ENCODE measurements around the gene TMPRSS12.
"Not testable (repeated sequence)": the region's sequence is repeated elsewhere in the genome, so short reads cannot be mapped to it uniquely, and the experiment has no call there.

Gene TMPRSS12

GRCh38 chr12:50828886-50829285, 13.8 kb upstream of the TMPRSS12 start:
- Histone ChIP-seq H3K36me3 (ENCODE audit: control insufficient read depth, insufficient read depth, low read length) (no peaks in the 10 kb centered on the region), H3K9ac (ENCODE audit: low read length) (no peak overlapping the region), H3K4me1 (ENCODE audit: control insufficient read depth, insufficient read depth, low read length) (peaks cover 6% of the 10 kb centered on the region), H3K27ac (ENCODE audit: low read depth, low read length) (no peak overlapping the region), H3K27me3 (ENCODE audit: control insufficient read depth, insufficient read depth, low read length) (no peaks in the 10 kb centered on the region), H3K4me3 (ENCODE audit: low read length) (no peak overlapping the region)

- not testable (repeated sequence) for H3K27me3 ChIP-seq (ENCODE audit: control insufficient read depth, insufficient read depth, low read length); H3K9ac ChIP-seq (ENCODE audit: low read length); H3K4me3 ChIP-seq (ENCODE audit: low read length); H3K4me1 ChIP-seq (ENCODE audit: control insufficient read depth, insufficient read depth, low read length); H3K27ac ChIP-seq (ENCODE audit: low read depth, low read length); H3K36me3 ChIP-seq (ENCODE audit: control insufficient read depth, insufficient read depth, low read length)
Measured at GRCh38 chr12:50833801-50834200, 8.9 kb upstream of the TMPRSS12 start.

GRCh38 chr12:50839042-50839441, 3.7 kb upstream of the TMPRSS12 start:
- no peak overlapping the region for H3K4me3 ChIP-seq (ENCODE audit: low read length)
- H3K36me3 ChIP-seq (ENCODE audit: control insufficient read depth, insufficient read depth, low read length), result no peaks in the 10 kb centered on the region
- H3K4me1 ChIP-seq (ENCODE audit: control insufficient read depth, insufficient read depth, low read length), result no peaks in the 10 kb centered on the region
- H3K27me3 ChIP-seq (ENCODE audit: control insufficient read depth, insufficient read depth, low read length), result peaks cover 2% of the 10 kb centered on the region
- no peak overlapping the region for H3K9ac ChIP-seq (ENCODE audit: low read length)
- no peak overlapping the region for H3K27ac ChIP-seq (ENCODE audit: low read depth, low read length)

DNA sequence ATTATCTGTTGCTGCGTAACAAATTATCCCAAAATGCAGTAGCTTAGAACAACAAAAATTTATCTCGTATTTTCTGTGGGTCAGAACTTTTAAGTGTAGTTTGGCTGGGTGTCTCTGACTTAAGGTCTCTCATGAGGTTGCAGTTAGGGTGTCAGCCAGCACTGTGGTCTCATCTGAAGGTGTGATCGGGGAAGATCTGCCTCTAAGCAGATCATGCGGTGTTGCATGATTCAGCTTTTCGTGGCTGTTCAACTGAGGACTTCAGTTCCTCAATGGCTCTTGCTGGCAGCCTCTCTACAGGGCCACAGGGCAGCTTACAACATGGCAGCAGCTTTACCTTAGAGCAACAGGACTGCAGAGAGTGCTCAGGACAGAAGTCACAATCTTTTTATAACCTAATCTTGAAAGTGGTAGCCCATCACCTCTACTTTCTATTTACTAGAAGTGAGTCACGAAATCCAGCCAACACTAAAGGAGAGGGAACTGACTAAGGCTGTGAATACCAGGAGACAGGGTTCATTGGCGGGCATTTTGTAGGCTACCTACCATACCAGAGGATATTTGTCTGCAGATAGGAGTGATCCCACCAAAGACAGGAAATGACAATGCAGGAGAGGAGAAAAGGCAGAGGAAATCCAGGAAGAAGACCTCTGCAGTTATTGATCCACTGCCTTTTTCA, 1.8 kb upstream of the TMPRSS12 start:
- no peaks in the 10 kb centered on the region for H3K36me3 ChIP-seq (ENCODE audit: control insufficient read depth, insufficient read depth, low read length)
- H3K4me3 ChIP-seq (ENCODE audit: low read length), result no peak overlapping the region
- no peak overlapping the region for H3K27ac ChIP-seq (ENCODE audit: low read depth, low read length)
- H3K4me1 ChIP-seq (ENCODE audit: control insufficient read depth, insufficient read depth, low read length), result no peaks in the 10 kb centered on the region
- peaks cover 2% of the 10 kb centered on the region for H3K27me3 ChIP-seq (ENCODE audit: control insufficient read depth, insufficient read depth, low read length)
- H3K9ac ChIP-seq (ENCODE audit: low read length), result no peak overlapping the region

DNA sequence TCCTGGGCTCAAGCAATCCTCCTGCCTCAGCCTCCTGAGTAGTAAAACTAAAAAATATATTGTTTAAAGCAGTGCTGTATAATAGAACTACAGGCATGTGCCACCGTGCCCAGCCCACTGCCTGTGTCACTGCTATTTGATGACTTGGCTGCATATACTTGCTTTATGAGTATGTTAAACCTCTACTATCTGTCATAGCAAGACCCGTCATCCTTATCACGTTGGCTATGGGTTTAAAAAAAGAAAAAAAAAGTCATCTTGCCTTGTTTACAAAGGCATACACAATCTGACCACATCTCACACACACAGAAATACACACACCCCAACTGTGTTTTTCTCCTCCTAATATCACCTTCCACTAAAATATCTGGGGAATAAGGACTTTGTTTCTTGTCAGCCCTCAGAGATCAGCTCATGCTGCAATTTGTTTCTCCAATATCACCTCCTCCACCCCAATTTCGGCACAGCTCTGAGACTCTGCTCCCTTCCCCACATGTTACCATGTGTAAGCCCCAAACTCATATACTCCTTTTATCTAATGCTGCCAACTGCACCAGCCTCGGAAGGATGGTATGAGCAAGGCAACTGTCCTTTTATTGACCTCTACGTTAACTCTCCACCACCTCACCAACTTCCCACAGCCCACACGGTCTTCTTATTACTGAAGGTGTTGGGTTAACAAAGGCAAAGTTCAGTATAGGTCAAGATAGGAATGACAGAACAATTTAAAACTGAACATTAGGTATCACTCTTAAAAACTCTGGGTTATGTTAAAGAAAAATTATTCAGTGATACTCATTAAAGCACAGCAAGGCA, 802 bp upstream of the TMPRSS12 start:
- Histone ChIP-seq H3K4me3 (ENCODE audit: low read length) (no peak overlapping the region), H3K27ac (ENCODE audit: low read depth, low read length) (no peak overlapping the region), H3K4me1 (ENCODE audit: control insufficient read depth, insufficient read depth, low read length) (no peaks in the 10 kb centered on the region), H3K9ac (ENCODE audit: low read length) (no peak overlapping the region), H3K36me3 (ENCODE audit: control insufficient read depth, insufficient read depth, low read length) (no peaks in the 10 kb centered on the region), H3K27me3 (ENCODE audit: control insufficient read depth, insufficient read depth, low read length) (peaks cover 2% of the 10 kb centered on the region)

GRCh38 chr12:50845021-50845647, 2.4 kb downstream of the TMPRSS12 start:
- Histone ChIP-seq H3K27ac (ENCODE audit: low read depth, low read length) (no peak overlapping the region), H3K36me3 (ENCODE audit: control insufficient read depth, insufficient read depth, low read length) (no peaks in the 10 kb centered on the region)

DNA sequence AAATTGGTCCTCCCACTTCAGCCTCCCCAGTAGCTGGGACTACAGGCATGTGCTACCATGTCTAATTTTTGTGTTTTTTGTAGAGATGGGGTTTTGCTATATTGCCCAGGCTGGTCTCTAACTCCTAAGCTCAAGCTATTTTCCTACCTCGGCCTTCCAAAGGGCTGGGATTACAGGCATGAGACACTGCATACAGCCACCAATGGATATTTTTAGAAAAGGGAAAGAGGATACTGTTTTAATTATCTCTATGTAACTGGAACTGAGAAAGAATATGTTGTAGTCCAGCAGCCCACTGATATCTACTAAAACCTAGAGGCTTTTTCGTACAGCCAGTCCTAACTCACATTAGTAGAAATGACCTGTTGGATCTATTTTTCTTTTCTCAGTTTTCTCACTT, 6.2 kb downstream of the TMPRSS12 start:
- Histone ChIP-seq H3K4me1 (ENCODE audit: control insufficient read depth, insufficient read depth, low read length) (no peaks in the 10 kb centered on the region), H3K9ac (ENCODE audit: low read length) (no peak overlapping the region), H3K4me3 (ENCODE audit: low read length) (no peak overlapping the region), H3K27ac (ENCODE audit: low read depth, low read length) (no peak overlapping the region), H3K27me3 (ENCODE audit: control insufficient read depth, insufficient read depth, low read length) (no peaks in the 10 kb centered on the region), H3K36me3 (ENCODE audit: control insufficient read depth, insufficient read depth, low read length) (no peaks in the 10 kb centered on the region)

More at GRCh38 chr12:50845021-50845647, 2.4 kb downstream of the TMPRSS12 start:
- no peaks in the 10 kb centered on the region for H3K27me3 ChIP-seq (ENCODE audit: control insufficient read depth, insufficient read depth, low read length)
- no peak overlapping the region for H3K4me3 ChIP-seq (ENCODE audit: low read length)
- no peak overlapping the region for H3K9ac ChIP-seq (ENCODE audit: low read length)
- H3K4me1 ChIP-seq (ENCODE audit: control insufficient read depth, insufficient read depth, low read length), result no peaks in the 10 kb centered on the region

- not testable (repeated sequence) for H3K9ac ChIP-seq (ENCODE audit: low read length); H3K4me1 ChIP-seq (ENCODE audit: control insufficient read depth, insufficient read depth, low read length); H3K27me3 ChIP-seq (ENCODE audit: control insufficient read depth, insufficient read depth, low read length); H3K36me3 ChIP-seq (ENCODE audit: control insufficient read depth, insufficient read depth, low read length); H3K27ac ChIP-seq (ENCODE audit: low read depth, low read length); H3K4me3 ChIP-seq (ENCODE audit: low read length)
Measured at GRCh38 chr12:50855218-50855617, 12.5 kb downstream of the TMPRSS12 start.

DNA sequence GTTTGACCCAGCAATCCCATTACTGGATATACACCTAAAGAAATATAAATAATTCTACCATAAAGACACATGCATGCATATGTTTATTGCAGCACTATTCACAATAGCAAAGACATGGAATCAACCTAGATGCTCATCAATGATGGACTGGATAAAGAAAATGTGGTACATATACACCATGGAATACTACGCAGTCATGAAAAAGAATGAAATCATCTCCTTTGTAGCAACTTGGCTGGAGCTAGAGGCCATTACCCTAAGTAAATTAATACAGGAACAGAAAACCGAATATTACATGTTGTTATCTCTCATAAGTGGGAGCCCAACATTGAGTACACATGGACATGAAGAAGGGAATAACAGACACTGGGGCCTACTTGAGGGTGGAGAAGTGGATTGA, 13.0 kb downstream of the TMPRSS12 start:
- not testable (repeated sequence) for H3K27me3 ChIP-seq (ENCODE audit: control insufficient read depth, insufficient read depth, low read length); H3K4me3 ChIP-seq (ENCODE audit: low read length); H3K9ac ChIP-seq (ENCODE audit: low read length); H3K36me3 ChIP-seq (ENCODE audit: control insufficient read depth, insufficient read depth, low read length); H3K27ac ChIP-seq (ENCODE audit: low read depth, low read length); H3K4me1 ChIP-seq (ENCODE audit: control insufficient read depth, insufficient read depth, low read length)

DNA sequence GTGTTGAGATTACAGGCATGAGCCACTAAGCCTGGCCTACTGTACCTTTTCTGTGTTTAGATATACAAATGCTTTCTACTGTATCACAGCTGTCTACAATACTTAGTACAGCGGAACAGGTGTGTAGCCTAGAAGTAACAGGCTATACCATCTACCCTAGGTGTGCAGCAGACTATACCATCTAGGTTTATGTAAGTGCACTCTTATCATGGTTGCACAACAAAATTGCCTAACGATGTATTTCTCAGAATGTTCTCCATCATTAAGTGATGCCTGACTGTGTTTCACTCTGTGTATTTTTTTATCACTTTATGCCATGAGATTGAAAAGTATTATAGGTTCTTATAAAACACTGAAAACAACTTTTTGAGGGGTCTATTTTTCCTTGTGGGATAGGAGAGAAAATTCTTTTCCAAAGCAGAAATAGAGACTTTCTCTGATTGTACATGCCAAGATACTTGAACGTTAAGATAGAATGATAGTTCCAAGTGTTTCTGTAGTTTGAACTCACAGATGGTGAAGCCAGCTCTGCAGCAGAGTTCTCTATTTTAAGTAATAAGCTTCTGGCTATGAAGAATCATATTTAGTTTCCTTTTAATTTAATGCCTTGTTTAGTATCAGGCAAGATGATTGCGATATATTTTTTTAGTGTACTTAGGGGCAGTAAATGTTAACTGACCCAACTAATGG, 17.0 kb downstream of the TMPRSS12 start:
- no peak overlapping the region for H3K9ac ChIP-seq (ENCODE audit: low read length)
- no peak overlapping the region for H3K4me3 ChIP-seq (ENCODE audit: low read length)

GRCh38 chr12:50862316-50862715, 19.6 kb downstream of the TMPRSS12 start:
- Histone ChIP-seq H3K4me1 (ENCODE audit: control insufficient read depth, insufficient read depth, low read length) (no peaks in the 10 kb centered on the region), H3K27ac (ENCODE audit: low read depth, low read length) (no peak overlapping the region), H3K36me3 (ENCODE audit: control insufficient read depth, insufficient read depth, low read length) (no peaks in the 10 kb centered on the region), H3K4me3 (ENCODE audit: low read length) (no peak overlapping the region), H3K27me3 (ENCODE audit: control insufficient read depth, insufficient read depth, low read length) (no peaks in the 10 kb centered on the region), H3K9ac (ENCODE audit: low read length) (no peak overlapping the region)

More for the DNA sequence above, 17.0 kb downstream of the TMPRSS12 start:
- Histone ChIP-seq H3K36me3 (ENCODE audit: control insufficient read depth, insufficient read depth, low read length) (no peaks in the 10 kb centered on the region), H3K27ac (ENCODE audit: low read depth, low read length) (no peak overlapping the region), H3K27me3 (ENCODE audit: control insufficient read depth, insufficient read depth, low read length) (no peaks in the 10 kb centered on the region), H3K4me1 (ENCODE audit: control insufficient read depth, insufficient read depth, low read length) (no peaks in the 10 kb centered on the region)

DNA sequence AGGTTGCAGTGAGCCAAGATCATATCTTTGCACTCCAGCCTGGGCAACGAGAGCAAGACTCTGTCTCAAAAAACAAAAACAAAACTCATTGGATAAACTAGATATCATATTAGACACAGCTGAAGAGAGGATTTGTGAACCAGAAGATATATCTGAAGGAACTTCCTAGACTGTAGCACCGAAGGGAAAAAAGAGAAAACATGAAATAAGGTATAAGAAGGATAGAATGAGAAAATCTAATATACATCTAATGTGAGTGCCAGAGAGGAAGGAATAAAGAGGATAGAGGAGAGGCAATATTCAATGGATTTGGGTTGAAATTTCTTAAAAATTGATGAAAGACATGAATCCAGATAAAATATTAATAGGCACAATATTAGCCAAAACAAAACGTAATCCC, 22.5 kb downstream of the TMPRSS12 start:
- Histone ChIP-seq H3K36me3 (ENCODE audit: control insufficient read depth, insufficient read depth, low read length) (no peaks in the 10 kb centered on the region), H3K4me1 (ENCODE audit: control insufficient read depth, insufficient read depth, low read length) (no peaks in the 10 kb centered on the region), H3K4me3 (ENCODE audit: low read length) (no peak overlapping the region), H3K27me3 (ENCODE audit: control insufficient read depth, insufficient read depth, low read length) (no peaks in the 10 kb centered on the region), H3K9ac (ENCODE audit: low read length) (no peak overlapping the region), H3K27ac (ENCODE audit: low read depth, low read length) (no peak overlapping the region)

Measured in rectal smooth muscle tissue (tissue), 1 donor.